Measurements from ENCODE around the gene ALDOC.
"Not testable (repeated sequence)": the region's sequence is repeated elsewhere in the genome, so short reads cannot be mapped to it uniquely, and the experiment has no call there.

Gene ALDOC

DNA sequence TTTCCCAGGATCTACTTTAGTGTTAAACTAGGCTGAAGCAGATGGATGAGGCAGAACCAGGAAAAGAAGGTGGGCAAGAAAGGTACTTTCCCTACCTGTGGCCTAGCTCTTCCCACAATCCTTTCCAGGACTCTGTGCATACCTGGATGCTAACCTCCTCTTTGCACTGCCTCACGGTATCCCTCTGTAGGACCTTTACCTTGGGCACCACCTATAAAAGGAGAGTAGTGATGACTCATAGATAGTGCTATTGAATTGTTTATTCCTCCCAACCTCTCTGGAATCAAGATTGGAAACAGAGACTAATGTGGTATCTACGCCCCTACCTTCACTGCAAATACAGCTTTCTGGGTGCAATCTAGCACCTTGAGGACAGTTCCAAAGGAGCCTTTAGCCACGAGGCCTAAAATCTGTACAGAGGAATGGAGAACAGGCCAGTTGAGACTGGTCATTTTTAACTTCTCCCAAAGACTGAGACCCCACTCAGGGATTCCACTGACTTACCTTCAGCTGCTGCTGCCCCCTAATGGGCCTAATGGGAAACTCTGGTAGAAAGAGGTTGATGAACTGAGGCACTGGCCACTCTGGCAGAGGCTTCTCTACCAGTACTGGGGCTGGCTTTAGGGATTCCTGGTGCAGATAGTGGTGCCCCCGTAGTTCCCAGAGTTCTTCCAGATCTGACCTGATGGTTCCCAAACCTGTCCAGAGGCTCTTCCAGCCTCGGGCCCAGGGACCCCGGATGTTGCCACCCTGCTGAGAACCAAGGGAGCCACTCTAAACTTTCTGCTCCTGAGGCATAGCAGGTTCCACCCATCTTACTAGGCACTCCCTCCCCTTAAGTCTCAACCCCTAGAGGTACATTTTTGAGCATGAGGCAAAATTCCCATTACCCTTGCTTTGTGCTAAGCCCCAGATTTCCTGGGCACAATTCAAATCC, 36.5 kb upstream of the ALDOC start:
- DNase-seq (ENCODE audit: insufficient read length, low spot score): no peak
- TF ChIP-seq POLR2AphosphoS5 (IDR thresholded peaks at IDR 0.05; ENCODE audit: low read depth, low read length) (no peak), POU2F2 (IDR thresholded peaks at IDR 0.05; ENCODE audit: low read depth, low read length) (no peak), TAF1 (IDR thresholded peaks at IDR 0.05; ENCODE audit: low read depth, low read length) (no peak), PAX5 (IDR thresholded peaks at IDR 0.05; ENCODE audit: insufficient read depth, low read length, severe bottlenecking) (no peak), SPI1 (IDR thresholded peaks at IDR 0.05; ENCODE audit: low read depth, low read length) (no peak), POLR2A (IDR thresholded peaks at IDR 0.05; ENCODE audit: low read depth, low read length) (no peak)

DNA sequence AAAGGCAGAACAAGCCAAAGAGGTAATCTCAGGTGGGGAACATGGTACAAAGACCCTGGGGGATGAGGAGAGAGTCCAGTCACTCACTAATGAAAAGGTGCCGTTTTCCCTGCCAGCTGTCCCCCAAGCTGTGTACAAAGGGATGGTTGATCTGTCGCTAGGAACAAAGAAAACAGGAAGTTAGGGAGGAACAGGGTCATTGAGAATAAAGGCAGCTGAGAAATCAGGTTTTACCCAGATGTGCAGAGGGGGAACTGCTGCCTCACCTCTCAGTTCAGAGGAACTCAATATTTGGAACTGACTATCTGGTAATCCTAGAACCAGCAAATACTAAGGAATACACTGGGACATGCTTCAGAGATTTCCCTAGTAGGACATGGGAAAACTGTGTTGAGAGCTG, 35.8 kb upstream of the ALDOC start:
- DNase-seq (ENCODE audit: insufficient read length, low spot score) (no peak), FAIRE-seq (no peak)
- TF ChIP-seq POLR2A (IDR thresholded peaks at IDR 0.05; ENCODE audit: low read depth, low read length): 0 out of 2 replicates have a peak, but pooled peaks have one; percentile 19
- TF ChIP-seq PAX5 (IDR thresholded peaks at IDR 0.05; ENCODE audit: insufficient read depth, low read length, severe bottlenecking): no peak
- TF ChIP-seq TAF1 (IDR thresholded peaks at IDR 0.05; ENCODE audit: low read depth, low read length): no peak
- no peak for TF ChIP-seq SPI1 (IDR thresholded peaks at IDR 0.05; ENCODE audit: low read depth, low read length)
- no peak for TF ChIP-seq POLR2AphosphoS5 (IDR thresholded peaks at IDR 0.05; ENCODE audit: low read depth, low read length)
- TF ChIP-seq POU2F2 (IDR thresholded peaks at IDR 0.05; ENCODE audit: low read depth, low read length): no peak

More for the DNA sequence above, 36.5 kb upstream of the ALDOC start:
- no peak for FAIRE-seq

DNA sequence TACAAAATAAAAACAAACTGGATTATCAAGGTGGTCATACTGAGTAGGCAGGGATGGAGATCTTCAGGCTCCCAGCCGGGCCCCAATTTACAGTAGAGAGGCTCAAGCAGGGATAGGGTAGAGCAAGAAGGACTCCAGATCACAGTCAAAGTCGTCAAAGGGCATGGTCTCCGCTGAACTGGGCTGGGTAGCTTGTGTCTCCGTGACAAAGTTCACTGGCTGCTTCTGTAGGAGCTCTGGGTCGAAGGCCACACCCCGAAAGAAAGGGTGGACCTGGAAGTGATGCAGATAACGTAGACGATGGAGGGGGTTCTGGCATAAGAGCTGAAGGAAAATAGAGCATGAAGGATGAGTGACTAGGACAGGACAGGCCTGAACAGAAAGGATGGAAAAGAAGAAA, 33.7 kb upstream of the ALDOC start:
- FAIRE-seq: no peak
- TF ChIP-seq POU2F2 (IDR thresholded peaks at IDR 0.05; ENCODE audit: low read depth, low read length): no peak
- no peak for TF ChIP-seq TAF1 (IDR thresholded peaks at IDR 0.05; ENCODE audit: low read depth, low read length)
- TF ChIP-seq POLR2A (IDR thresholded peaks at IDR 0.05; ENCODE audit: low read depth, low read length): no peak
- TF ChIP-seq POLR2AphosphoS5 (IDR thresholded peaks at IDR 0.05; ENCODE audit: low read depth, low read length): no peak
- no peak for TF ChIP-seq SPI1 (IDR thresholded peaks at IDR 0.05; ENCODE audit: low read depth, low read length)
- no peak for TF ChIP-seq PAX5 (IDR thresholded peaks at IDR 0.05; ENCODE audit: insufficient read depth, low read length, severe bottlenecking)
- DNase-seq (ENCODE audit: insufficient read length, low spot score): no peak

DNA sequence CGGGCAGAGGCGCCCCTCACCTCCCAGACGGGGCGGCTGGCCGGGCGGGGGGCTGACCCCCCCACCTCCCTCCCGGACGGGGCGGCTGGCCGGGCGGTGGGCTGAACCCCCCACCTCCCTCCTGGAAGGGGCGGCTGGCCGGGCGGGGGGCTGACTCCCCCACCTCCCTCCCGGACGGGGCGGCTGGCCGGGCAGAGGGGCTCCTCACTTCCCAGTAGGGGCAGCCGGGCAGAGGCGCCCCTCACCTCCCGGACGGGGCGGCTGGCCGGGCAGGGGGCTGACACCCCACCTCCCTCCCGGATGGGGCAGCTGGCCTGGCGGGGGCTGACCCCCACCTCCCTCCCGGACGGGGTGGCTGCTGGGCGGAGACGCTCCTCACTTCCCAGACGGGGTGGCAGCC, 27.3 kb upstream of the ALDOC start:
- not testable (repeated sequence) for DNase-seq (ENCODE audit: insufficient read length, low spot score); FAIRE-seq

DNA sequence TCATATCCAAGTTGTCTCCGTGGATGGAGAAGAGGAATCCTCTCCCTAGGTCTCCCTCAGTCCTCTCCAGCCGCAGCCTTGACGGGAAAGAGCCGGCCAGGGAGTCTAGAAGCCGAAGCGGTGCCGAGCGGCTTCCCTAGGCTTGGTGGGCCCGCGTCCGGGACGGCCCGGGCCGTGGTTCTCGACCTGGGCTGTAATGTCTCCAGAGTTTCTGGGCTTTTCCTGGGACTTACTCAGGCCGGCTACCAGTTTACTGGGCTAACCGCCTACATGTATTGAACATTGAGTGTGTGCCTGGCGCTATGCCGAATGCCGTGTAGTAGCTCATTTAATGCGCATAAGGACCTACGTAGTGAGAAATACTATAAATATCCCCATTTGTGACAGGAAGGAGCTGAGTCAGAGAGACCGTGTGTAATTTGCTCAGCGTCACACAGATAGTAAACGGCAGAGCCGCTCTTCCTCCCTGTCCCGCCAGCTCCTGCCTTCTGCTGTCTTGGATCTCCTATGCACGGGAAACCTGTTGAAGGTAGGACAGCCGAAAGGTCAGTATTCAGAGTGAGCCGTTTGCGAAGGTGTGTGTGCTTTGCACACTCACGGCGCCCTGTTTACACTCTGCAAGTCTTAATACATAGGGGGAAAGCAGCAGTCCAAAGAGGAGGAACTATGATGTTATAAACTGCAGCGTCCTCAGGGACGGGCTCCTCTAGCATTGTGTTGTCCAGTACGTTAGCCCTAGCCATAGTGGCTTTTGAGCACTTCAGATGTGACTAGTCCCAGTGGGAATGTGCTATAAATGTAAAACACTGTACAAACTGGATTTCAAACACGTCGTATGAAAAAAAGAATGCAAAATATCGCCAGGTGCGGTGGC, 22.9 kb upstream of the ALDOC start:
- no peak for TF ChIP-seq PAX5 (IDR thresholded peaks at IDR 0.05; ENCODE audit: insufficient read depth, low read length, severe bottlenecking)
- TF ChIP-seq SPI1 (IDR thresholded peaks at IDR 0.05; ENCODE audit: low read depth, low read length): peak; percentile 40; the same call in 1 of the 2 replicates
- TF ChIP-seq TAF1 (IDR thresholded peaks at IDR 0.05; ENCODE audit: low read depth, low read length): no peak
- no peak for TF ChIP-seq POLR2A (IDR thresholded peaks at IDR 0.05; ENCODE audit: low read depth, low read length)
- TF ChIP-seq POLR2AphosphoS5 (IDR thresholded peaks at IDR 0.05; ENCODE audit: low read depth, low read length): no peak
- DNase-seq (ENCODE audit: insufficient read length, low spot score) (peak; percentile 50), FAIRE-seq (peak; percentile 33)

DNA sequence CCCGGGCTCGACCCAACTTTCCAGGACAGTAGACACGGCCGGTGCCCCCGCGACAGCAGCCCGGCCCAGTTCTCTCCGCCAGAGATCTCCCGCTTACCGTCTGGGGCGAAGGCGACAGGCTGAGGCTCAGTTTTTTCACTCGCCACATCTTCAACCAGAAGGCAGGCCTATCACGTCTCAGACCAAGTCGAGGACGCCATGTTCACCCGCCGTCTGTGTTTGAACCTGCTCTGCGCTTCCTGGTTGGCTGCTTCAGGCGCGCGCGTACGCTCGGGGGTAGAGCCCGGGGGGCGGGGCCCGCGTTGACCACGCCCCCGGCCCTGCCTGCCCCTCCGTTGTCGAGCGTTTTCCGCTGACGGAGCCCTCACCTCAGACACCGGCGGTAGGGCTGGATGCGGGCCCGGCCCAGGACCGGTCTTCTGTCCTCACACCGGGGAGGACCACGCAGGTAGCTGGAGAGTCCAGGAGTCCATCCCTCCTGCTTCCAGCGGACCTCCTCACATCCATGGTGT, 22.2 kb upstream of the ALDOC start, which contains the start of gene SPAG5:
Gene SPAG5 (minus strand): TSS at position 227 of the 512 bp plus-strand sequence. CDS start 79 bp downstream, at position 148.
- FAIRE-seq (peak; percentile 90), DNase-seq (ENCODE audit: insufficient read length, low spot score) (peak; percentile 95)
- TF ChIP-seq POLR2A (IDR thresholded peaks at IDR 0.05; ENCODE audit: low read depth, low read length): peak; percentile 89
- no peak for TF ChIP-seq PAX5 (IDR thresholded peaks at IDR 0.05; ENCODE audit: insufficient read depth, low read length, severe bottlenecking)
- peak; percentile 78 for TF ChIP-seq TAF1 (IDR thresholded peaks at IDR 0.05; ENCODE audit: low read depth, low read length)
- TF ChIP-seq SPI1 (IDR thresholded peaks at IDR 0.05; ENCODE audit: low read depth, low read length): no peak
- no peak; the same call in 1 of the 2 replicates for TF ChIP-seq POU2F2 (IDR thresholded peaks at IDR 0.05; ENCODE audit: low read depth, low read length)
- peak; percentile 89 for TF ChIP-seq POLR2AphosphoS5 (IDR thresholded peaks at IDR 0.05; ENCODE audit: low read depth, low read length)

DNA sequence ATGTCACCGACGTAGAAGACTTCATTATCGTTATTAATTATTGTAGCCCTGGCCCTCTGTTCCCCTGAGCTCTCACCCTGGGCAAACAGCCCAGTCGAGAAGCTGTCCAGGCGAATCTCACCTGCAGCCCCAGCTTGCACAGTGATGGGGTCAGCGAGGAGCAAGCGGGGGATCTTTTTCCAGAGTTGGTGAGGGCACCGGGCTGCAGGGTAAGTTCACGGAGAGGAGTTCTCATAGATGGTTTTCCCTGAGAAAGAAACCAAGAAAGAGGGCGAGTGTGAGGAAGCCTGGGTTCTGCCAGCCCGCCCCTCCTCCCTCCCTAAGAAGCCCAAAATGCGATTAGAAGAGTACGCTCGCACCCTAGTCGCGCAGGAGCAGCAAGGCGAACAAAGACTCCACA, 21.7 kb upstream of the ALDOC start:
- FAIRE-seq (no peak), DNase-seq (ENCODE audit: insufficient read length, low spot score) (no peak)
- TF ChIP-seq PAX5 (IDR thresholded peaks at IDR 0.05; ENCODE audit: insufficient read depth, low read length, severe bottlenecking): no peak
- TF ChIP-seq POLR2AphosphoS5 (IDR thresholded peaks at IDR 0.05; ENCODE audit: low read depth, low read length): no peak
- TF ChIP-seq POLR2A (IDR thresholded peaks at IDR 0.05; ENCODE audit: low read depth, low read length): no peak
- TF ChIP-seq POU2F2 (IDR thresholded peaks at IDR 0.05; ENCODE audit: low read depth, low read length): no peak
- TF ChIP-seq SPI1 (IDR thresholded peaks at IDR 0.05; ENCODE audit: low read depth, low read length): no peak
- TF ChIP-seq TAF1 (IDR thresholded peaks at IDR 0.05; ENCODE audit: low read depth, low read length): no peak

DNA sequence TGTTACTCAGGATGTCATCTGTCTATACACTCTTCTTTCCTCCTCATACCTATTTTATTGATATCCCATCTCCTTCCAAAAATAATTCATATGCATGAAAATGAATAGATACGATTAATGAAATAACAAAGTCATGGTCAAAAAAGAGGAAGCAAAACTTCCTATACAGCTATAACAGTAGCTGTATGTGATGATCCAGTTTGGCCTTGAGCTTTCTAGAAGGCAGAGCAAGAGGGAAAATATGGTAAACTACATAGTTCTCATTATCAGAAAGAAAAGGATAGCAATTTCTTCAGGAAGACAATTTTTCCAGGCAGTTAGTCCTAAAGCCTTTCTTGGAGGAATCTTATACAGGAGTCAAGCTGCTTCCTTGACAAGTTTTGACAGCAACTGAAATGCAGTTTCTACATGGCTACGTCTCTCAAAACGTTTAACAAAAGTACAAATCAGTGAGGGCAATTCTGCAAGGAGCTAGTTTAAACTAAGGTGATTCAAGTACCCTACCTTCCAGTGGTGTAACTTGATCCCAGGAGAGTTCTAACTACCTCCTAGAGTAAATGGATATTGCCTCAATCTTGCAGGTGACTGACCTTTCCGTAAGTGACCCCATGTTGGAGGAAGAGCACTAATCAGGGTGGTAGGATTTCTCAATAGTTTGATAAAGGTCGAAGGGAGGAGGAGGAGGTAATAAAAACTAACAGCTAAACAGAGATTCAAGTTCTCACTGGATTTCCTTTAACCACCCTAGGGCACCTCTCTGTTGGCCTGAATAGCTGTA, 21.1 kb upstream of the ALDOC start:
- TF ChIP-seq TAF1 (IDR thresholded peaks at IDR 0.05; ENCODE audit: low read depth, low read length) (no peak), POLR2AphosphoS5 (IDR thresholded peaks at IDR 0.05; ENCODE audit: low read depth, low read length) (no peak), SPI1 (IDR thresholded peaks at IDR 0.05; ENCODE audit: low read depth, low read length) (no peak), POU2F2 (IDR thresholded peaks at IDR 0.05; ENCODE audit: low read depth, low read length) (no peak), POLR2A (IDR thresholded peaks at IDR 0.05; ENCODE audit: low read depth, low read length) (no peak), PAX5 (IDR thresholded peaks at IDR 0.05; ENCODE audit: insufficient read depth, low read length, severe bottlenecking) (no peak)
- DNase-seq (ENCODE audit: insufficient read length, low spot score) (no peak), FAIRE-seq (no peak)
